ENCODE results near the gene ZC3H18.

The ZC3H18 gene

DNA sequence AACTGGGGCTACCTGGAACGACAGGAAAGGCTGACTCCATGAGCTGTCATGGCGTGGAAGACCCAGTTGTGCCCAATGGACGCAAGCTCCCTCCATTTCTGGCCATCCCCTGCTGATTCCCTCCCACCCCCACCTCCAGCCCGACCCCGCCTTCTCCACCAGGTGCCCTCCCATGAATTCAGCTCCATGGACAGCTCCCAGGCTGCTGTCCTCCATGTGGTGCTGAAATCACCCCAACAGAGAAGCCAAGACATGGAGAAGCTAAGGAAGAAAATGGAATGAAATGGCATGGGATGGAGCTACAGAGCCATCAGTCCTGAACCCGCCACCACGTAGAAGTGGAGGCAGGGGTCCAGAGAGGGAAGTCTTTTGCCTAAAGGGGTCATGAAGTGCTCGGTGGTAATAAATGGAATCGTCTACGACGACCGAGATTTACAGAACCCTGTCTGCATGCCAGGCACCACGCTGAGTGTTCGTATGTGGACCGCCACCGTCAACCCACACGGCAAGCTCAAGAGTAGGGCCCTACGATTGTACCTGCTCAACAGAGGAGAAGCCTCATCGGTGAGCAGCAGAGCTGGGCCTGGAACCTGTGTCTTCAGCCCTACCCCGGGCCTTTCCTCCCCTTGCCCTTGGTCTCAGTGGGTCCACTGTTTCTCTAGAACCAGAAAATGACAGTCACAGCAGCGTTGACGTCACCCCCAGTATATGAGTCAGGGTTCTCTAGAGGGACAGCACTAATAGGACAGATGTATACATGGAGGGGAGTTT is 9.3 kb upstream of the ZC3H18 start:
- Histone ChIP-seq H3K4me2 (ENCODE audit: low read depth, low read length) (no peak overlapping the region), H3K9ac (ENCODE audit: low read length) (no peak overlapping the region), H3K9me2 (replicated peaks; ENCODE audit: insufficient read depth, low read length) (no peaks in the 10 kb centered on the region), H3K4me1 (ENCODE audit: low read length) (peaks cover 10% of the 10 kb centered on the region), H3K79me2 (ENCODE audit: low read length) (no peaks in the 10 kb centered on the region), H3K27me3 (replicated peaks; ENCODE audit: insufficient read depth, low read length) (no peaks in the 10 kb centered on the region), H3K9me3 (replicated peaks; ENCODE audit: insufficient read depth, low read length) (no peaks in the 10 kb centered on the region), H3K27ac (ENCODE audit: low read length) (no peak overlapping the region), H3K36me3 (replicated peaks; ENCODE audit: insufficient read depth, low read length) (no peaks in the 10 kb centered on the region), H4K20me1 (ENCODE audit: insufficient read depth, low read length) (no peaks in the 10 kb centered on the region), H3F3A (ENCODE audit: insufficient read depth, low read length) (peaks cover 18% of the 10 kb centered on the region), H2AFZ (ENCODE audit: low read length) (no peak overlapping the region), H3K4me3 (ENCODE audit: low read length) (no peak overlapping the region)
- TF ChIP-seq EZH2phosphoT487 (IDR thresholded peaks at IDR 0.05; ENCODE audit: low read length) (no peak), EZH2 (optimal IDR thresholded peaks at IDR 0.05; ENCODE audit: low read depth, low read length) (no peak)
- TF ChIP-seq, protein P1, sequence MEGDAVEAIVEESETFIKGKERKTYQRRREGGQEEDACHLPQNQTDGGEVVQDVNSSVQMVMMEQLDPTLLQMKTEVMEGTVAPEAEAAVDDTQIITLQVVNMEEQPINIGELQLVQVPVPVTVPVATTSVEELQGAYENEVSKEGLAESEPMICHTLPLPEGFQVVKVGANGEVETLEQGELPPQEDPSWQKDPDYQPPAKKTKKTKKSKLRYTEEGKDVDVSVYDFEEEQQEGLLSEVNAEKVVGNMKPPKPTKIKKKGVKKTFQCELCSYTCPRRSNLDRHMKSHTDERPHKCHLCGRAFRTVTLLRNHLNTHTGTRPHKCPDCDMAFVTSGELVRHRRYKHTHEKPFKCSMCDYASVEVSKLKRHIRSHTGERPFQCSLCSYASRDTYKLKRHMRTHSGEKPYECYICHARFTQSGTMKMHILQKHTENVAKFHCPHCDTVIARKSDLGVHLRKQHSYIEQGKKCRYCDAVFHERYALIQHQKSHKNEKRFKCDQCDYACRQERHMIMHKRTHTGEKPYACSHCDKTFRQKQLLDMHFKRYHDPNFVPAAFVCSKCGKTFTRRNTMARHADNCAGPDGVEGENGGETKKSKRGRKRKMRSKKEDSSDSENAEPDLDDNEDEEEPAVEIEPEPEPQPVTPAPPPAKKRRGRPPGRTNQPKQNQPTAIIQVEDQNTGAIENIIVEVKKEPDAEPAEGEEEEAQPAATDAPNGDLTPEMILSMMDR (IDR thresholded peaks at IDR 0.05; ENCODE audit: low read length), result no peak
- no peak for DNase-seq

DNA sequence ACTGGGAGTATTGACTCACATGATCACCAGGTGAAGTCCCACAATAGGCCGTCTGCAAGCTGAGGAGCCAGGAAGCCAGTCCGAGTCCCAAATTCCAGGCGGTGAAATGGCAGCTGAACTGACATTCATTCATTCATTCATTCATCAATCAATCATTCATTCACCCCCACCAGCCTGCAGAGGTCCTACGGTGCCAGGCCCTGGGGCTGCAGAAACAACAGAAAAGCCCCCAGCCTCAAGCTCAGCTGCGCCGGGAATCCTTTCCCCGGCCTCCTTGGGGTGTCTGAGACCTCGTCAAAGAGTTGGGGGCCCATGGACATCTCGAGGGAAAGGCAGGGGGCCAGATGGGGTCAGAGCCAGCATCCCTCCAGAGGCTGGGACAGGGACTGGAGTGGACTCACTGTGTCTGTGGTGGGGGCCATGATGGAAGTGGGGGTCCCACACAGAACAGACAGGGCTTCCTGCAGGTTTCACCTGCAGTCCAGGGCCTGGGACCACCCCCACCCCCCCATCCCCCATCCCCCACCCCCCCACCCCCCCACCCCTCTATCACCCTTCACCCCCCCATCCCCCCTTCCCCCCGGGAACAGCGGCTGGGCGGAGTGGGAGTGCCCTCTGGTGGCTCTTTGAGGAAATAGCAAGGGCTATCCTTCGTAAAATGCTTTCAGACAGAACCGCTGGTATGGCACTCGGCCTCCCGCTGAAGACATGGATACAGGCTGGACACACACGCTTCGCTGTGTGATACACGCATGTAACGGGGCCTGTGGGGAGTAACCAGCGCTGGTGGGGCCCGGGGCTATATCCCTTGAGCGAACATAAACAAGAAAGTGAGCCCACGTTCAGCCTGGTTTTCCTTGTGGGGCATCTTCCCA is 8.5 kb upstream of the ZC3H18 start:
- Histone ChIP-seq H3K4me2 (ENCODE audit: low read depth, low read length) (peak overlapping the region; percentile 47), H3K9me2 (replicated peaks; ENCODE audit: insufficient read depth, low read length) (no peaks in the 10 kb centered on the region), H3F3A (ENCODE audit: insufficient read depth, low read length) (peaks cover 10% of the 10 kb centered on the region), H3K4me3 (ENCODE audit: low read length) (no peak overlapping the region), H4K20me1 (ENCODE audit: insufficient read depth, low read length) (no peaks in the 10 kb centered on the region), H3K4me1 (ENCODE audit: low read length) (peaks cover 4% of the 10 kb centered on the region; the same call in 1 of the 2 replicates), H3K27me3 (replicated peaks; ENCODE audit: insufficient read depth, low read length) (no peaks in the 10 kb centered on the region), H3K9me3 (replicated peaks; ENCODE audit: insufficient read depth, low read length) (no peaks in the 10 kb centered on the region), H3K36me3 (replicated peaks; ENCODE audit: insufficient read depth, low read length) (no peaks in the 10 kb centered on the region), H3K27ac (ENCODE audit: low read length) (no peak overlapping the region), H2AFZ (ENCODE audit: low read length) (no peak overlapping the region), H3K9ac (ENCODE audit: low read length) (no peak overlapping the region), H3K79me2 (ENCODE audit: low read length) (no peaks in the 10 kb centered on the region)
- DNase-seq, result peak; percentile 19
- no peak for TF ChIP-seq EZH2phosphoT487 (IDR thresholded peaks at IDR 0.05; ENCODE audit: low read length)
- TF ChIP-seq, protein P1 (IDR thresholded peaks at IDR 0.05; ENCODE audit: low read length), result peak; percentile 43
- no peak for TF ChIP-seq EZH2 (optimal IDR thresholded peaks at IDR 0.05; ENCODE audit: low read depth, low read length)

DNA sequence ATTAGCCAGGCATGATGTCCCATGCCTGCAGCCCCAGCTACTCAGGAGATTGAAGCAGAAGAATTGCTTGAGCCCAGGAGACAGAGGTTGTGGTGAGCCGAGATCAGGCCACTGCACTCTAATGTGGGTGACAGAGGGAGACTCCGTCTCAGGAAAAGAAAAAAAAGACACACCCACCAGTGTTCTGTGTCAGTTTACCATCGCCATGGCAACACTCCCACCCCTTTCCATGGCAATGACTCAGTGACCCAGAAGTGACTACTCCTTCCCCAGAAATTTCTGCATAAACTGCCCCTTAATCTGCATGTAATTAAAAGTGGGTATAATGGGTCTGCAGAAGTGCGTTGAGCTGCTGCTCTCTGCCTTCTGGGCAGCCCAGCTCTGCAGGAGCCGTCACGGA is 4.0 kb upstream of the ZC3H18 start:
- no peaks in the 10 kb centered on the region for H3K9me2 ChIP-seq (replicated peaks; ENCODE audit: insufficient read depth, low read length)
- TF ChIP-seq EZH2phosphoT487 (IDR thresholded peaks at IDR 0.05; ENCODE audit: low read length) (no peak), EZH2 (optimal IDR thresholded peaks at IDR 0.05; ENCODE audit: low read depth, low read length) (no peak)
- TF ChIP-seq, protein P1 (IDR thresholded peaks at IDR 0.05; ENCODE audit: low read length), result no peak
- no peaks in the 10 kb centered on the region for H3K9me3 ChIP-seq (replicated peaks; ENCODE audit: insufficient read depth, low read length)
- no peak overlapping the region for H3K4me2 ChIP-seq (ENCODE audit: low read depth, low read length)
- no peaks in the 10 kb centered on the region for H3K27me3 ChIP-seq (replicated peaks; ENCODE audit: insufficient read depth, low read length)
- no peak overlapping the region for H3K9ac ChIP-seq (ENCODE audit: low read length)
- H3K4me1 ChIP-seq (ENCODE audit: low read length), result 0 out of 2 replicates have a peak, but pooled peaks cover under 1% of the 10 kb centered on the region
- no peak overlapping the region for H2AFZ ChIP-seq (ENCODE audit: low read length)
- no peak overlapping the region for H3K4me3 ChIP-seq (ENCODE audit: low read length)
- H3F3A ChIP-seq (ENCODE audit: insufficient read depth, low read length), result no peaks in the 10 kb centered on the region
- H4K20me1 ChIP-seq (ENCODE audit: insufficient read depth, low read length), result no peaks in the 10 kb centered on the region
- H3K36me3 ChIP-seq (replicated peaks; ENCODE audit: insufficient read depth, low read length), result no peaks in the 10 kb centered on the region
- H3K27ac ChIP-seq (ENCODE audit: low read length), result no peak overlapping the region
- H3K79me2 ChIP-seq (ENCODE audit: low read length), result peaks cover 6% of the 10 kb centered on the region
- no peak for DNase-seq

Data from MM.1S (cell line).